ENCODE data around the gene CDC14A. TPM values are rescaled to one million over a fixed set of nuclear protein-coding genes. Genes with fewer than 3 reads are reported as not detected.

Gene CDC14A
- total RNA-seq, 1 donor from 2014 or later = 12.9 TPM

- Mint-ChIP-seq H3K36me3 (ENCODE audit: low read depth, unreplicated experiment) (no peaks in the 10 kb centered on the region), H3K27me3 (ENCODE audit: unreplicated experiment) (no peaks in the 10 kb centered on the region), H3K9me3 (ENCODE audit: unreplicated experiment) (no peaks in the 10 kb centered on the region), H3K27ac (ENCODE audit: unreplicated experiment) (no peak overlapping the region), H3K4me3 (ENCODE audit: unreplicated experiment) (no peak overlapping the region), H3K4me1 (ENCODE audit: unreplicated experiment) (peaks cover 9% of the 10 kb centered on the region)
- no peak for DNase-seq (ENCODE audit: low spot score)
- TF ChIP-seq CTCF (IDR thresholded peaks at IDR 0.05; ENCODE audit: unreplicated experiment) = no peak
These were observed 82.5 kb downstream of the CDC14A start for GRCh38 chr1:100434831-100435230.

GRCh38 chr1:100438375-100438774 is 86.1 kb downstream of the CDC14A start:
- Mint-ChIP-seq H3K27me3 (ENCODE audit: unreplicated experiment) (no peaks in the 10 kb centered on the region), H3K4me3 (ENCODE audit: unreplicated experiment) (no peak overlapping the region), H3K4me1 (ENCODE audit: unreplicated experiment) (peaks cover 13% of the 10 kb centered on the region), H3K27ac (ENCODE audit: unreplicated experiment) (no peak overlapping the region), H3K36me3 (ENCODE audit: low read depth, unreplicated experiment) (no peaks in the 10 kb centered on the region), H3K9me3 (ENCODE audit: unreplicated experiment) (no peaks in the 10 kb centered on the region)
- no peak for DNase-seq (ENCODE audit: low spot score)
- no peak for TF ChIP-seq CTCF (IDR thresholded peaks at IDR 0.05; ENCODE audit: unreplicated experiment)

DNA sequence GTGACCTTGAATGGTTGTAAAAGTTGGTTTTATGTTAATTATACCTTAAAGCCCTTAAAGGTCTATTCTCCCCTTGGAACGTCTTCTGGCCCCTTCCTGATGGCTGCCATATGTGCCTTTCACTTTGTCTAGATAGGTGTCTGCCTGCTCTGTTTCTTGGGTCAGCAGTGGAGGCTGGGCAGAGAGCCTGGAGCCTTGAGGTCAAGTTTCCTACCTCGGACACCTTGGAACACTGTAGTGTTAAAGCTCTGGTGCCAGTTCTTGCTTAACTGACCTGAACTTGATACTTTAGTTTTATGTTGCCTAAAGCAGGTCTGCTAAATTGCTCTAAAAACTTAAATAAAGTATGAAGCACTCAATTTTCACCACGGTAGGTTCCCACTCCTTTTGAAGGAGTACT is 86.5 kb downstream of the CDC14A start:
- no peaks in the 10 kb centered on the region for H3K36me3 Mint-ChIP-seq (ENCODE audit: low read depth, unreplicated experiment)
- peaks cover 17% of the 10 kb centered on the region for H3K4me1 Mint-ChIP-seq (ENCODE audit: unreplicated experiment)
- H3K27ac Mint-ChIP-seq (ENCODE audit: unreplicated experiment) = no peak overlapping the region
- H3K9me3 Mint-ChIP-seq (ENCODE audit: unreplicated experiment) = no peaks in the 10 kb centered on the region
- no peaks in the 10 kb centered on the region for H3K27me3 Mint-ChIP-seq (ENCODE audit: unreplicated experiment)
- no peak for TF ChIP-seq CTCF (IDR thresholded peaks at IDR 0.05; ENCODE audit: unreplicated experiment)
- no peak overlapping the region for H3K4me3 Mint-ChIP-seq (ENCODE audit: unreplicated experiment)
- no peak for DNase-seq (ENCODE audit: low spot score)

- DNase-seq (ENCODE audit: low spot score) = no peak
- H3K4me3 Mint-ChIP-seq (ENCODE audit: unreplicated experiment) = no peak overlapping the region
- H3K27me3 Mint-ChIP-seq (ENCODE audit: unreplicated experiment) = no peaks in the 10 kb centered on the region
- TF ChIP-seq CTCF (IDR thresholded peaks at IDR 0.05; ENCODE audit: unreplicated experiment) = no peak
- H3K27ac Mint-ChIP-seq (ENCODE audit: unreplicated experiment) = peak overlapping the region; percentile 67
- peaks cover 4% of the 10 kb centered on the region for H3K36me3 Mint-ChIP-seq (ENCODE audit: low read depth, unreplicated experiment)
- H3K9me3 Mint-ChIP-seq (ENCODE audit: unreplicated experiment) = no peaks in the 10 kb centered on the region
- peaks cover 29% of the 10 kb centered on the region for H3K4me1 Mint-ChIP-seq (ENCODE audit: unreplicated experiment)
These were observed 87.9 kb downstream of the CDC14A start for GRCh38 chr1:100440075-100440809.

GRCh38 chr1:100441146-100441545 is 88.8 kb downstream of the CDC14A start:
- Mint-ChIP-seq H3K4me3 (ENCODE audit: unreplicated experiment) (no peak overlapping the region), H3K9me3 (ENCODE audit: unreplicated experiment) (no peaks in the 10 kb centered on the region), H3K4me1 (ENCODE audit: unreplicated experiment) (peaks cover 38% of the 10 kb centered on the region), H3K27ac (ENCODE audit: unreplicated experiment) (no peak overlapping the region), H3K27me3 (ENCODE audit: unreplicated experiment) (peaks cover 1% of the 10 kb centered on the region), H3K36me3 (ENCODE audit: low read depth, unreplicated experiment) (peaks cover 4% of the 10 kb centered on the region)
- TF ChIP-seq CTCF (IDR thresholded peaks at IDR 0.05; ENCODE audit: unreplicated experiment) = no peak
- DNase-seq (ENCODE audit: low spot score) = no peak
